ENCODE measurements around the gene ITCH.

The ITCH gene

GRCh38 chr20:34544109-34544796 lies 181.2 kb downstream of the ITCH start:
- in situ Hi-C loops (cut with HindIII; ENCODE audit: low sequenced_read_pairs), result no loop called here
- no peak for DNase-seq (ENCODE audit: low read depth)
- no peak for TF ChIP-seq CTCF (IDR thresholded peaks at IDR 0.05; ENCODE audit: low read depth, low read length, missing control alignments)
- H3K4me3 ChIP-seq (ENCODE audit: low read depth, low read length), result no peak overlapping the region

GRCh38 chr20:34546751-34547181 lies 183.7 kb downstream of the ITCH start:
- DNase-seq (ENCODE audit: low read depth), result no peak
- no peak overlapping the region for H3K4me3 ChIP-seq (ENCODE audit: low read depth, low read length)
- in situ Hi-C loops (cut with HindIII; ENCODE audit: low sequenced_read_pairs), result no loop called here
- TF ChIP-seq CTCF (IDR thresholded peaks at IDR 0.05; ENCODE audit: low read depth, low read length, missing control alignments), result no peak

- TF ChIP-seq CTCF (IDR thresholded peaks at IDR 0.05; ENCODE audit: low read depth, low read length, missing control alignments), result no peak
- in situ Hi-C loops (cut with HindIII; ENCODE audit: low sequenced_read_pairs), result no loop called here
- no peak for DNase-seq (ENCODE audit: low read depth)
- H3K4me3 ChIP-seq (ENCODE audit: low read depth, low read length), result no peak overlapping the region
Observed at GRCh38 chr20:34547844-34548613, 185.0 kb downstream of the ITCH start.

GRCh38 chr20:34549291-34549928 lies 186.3 kb downstream of the ITCH start:
- H3K4me3 ChIP-seq (ENCODE audit: low read depth, low read length), result no peak overlapping the region
- TF ChIP-seq CTCF (IDR thresholded peaks at IDR 0.05; ENCODE audit: low read depth, low read length, missing control alignments), result no peak
- in situ Hi-C loops (cut with HindIII; ENCODE audit: low sequenced_read_pairs), result no loop called here
- DNase-seq (ENCODE audit: low read depth), result no peak

GRCh38 chr20:34549929-34550305 lies 186.8 kb downstream of the ITCH start:
- in situ Hi-C loops (cut with HindIII; ENCODE audit: low sequenced_read_pairs), result no loop called here
- H3K4me3 ChIP-seq (ENCODE audit: low read depth, low read length), result no peak overlapping the region
- DNase-seq (ENCODE audit: low read depth), result no peak
- no peak for TF ChIP-seq CTCF (IDR thresholded peaks at IDR 0.05; ENCODE audit: low read depth, low read length, missing control alignments)

- in situ Hi-C loops (cut with HindIII; ENCODE audit: low sequenced_read_pairs), result no loop called here
- TF ChIP-seq CTCF (IDR thresholded peaks at IDR 0.05; ENCODE audit: low read depth, low read length, missing control alignments), result no peak
- no peak overlapping the region for H3K4me3 ChIP-seq (ENCODE audit: low read depth, low read length)
- DNase-seq (ENCODE audit: low read depth), result no peak
Observed at GRCh38 chr20:34552569-34552968, 189.5 kb downstream of the ITCH start.
